OCI-LY1 (cell line): ENCODE results near the gene METTL8.

ENCODE experiments used
- H2AFZ ChIP-seq: fragments of 200-600 bp; sonication (generic), shearing (Covaris generic); 2 replicates; pipeline ENCODE4 v1.6.0; 2014; ENCODE audit warnings: antibody characterized with exemption, mild to moderate bottlenecking, low read length
- H3F3A ChIP-seq: fragments of 200-600 bp; sonication (generic), shearing (Covaris generic); 2 replicates; pipeline ENCODE4 v1.6.0; 2014; ENCODE audit warnings: mild to moderate bottlenecking, antibody characterized with exemption, low read length, moderate library complexity; ENCODE audit not compliant: insufficient read depth
- H3K27ac ChIP-seq: fragments of 200-600 bp; sonication (generic); 2 replicates; pipeline ENCODE4 v1.5.1; 2014; ENCODE audit warnings: low read length, mixed run types, mild to moderate bottlenecking, low read depth; ENCODE audit not compliant: poor library complexity, severe bottlenecking
- H3K27me3 ChIP-seq: fragments of 200-600 bp; sonication (generic); 2 replicates; pipeline ENCODE4 v1.6.0; 2014; ENCODE audit warnings: antibody characterized with exemption, mild to moderate bottlenecking, low read length, moderate library complexity; ENCODE audit not compliant: insufficient read depth
- H3K36me3 ChIP-seq: fragments of 200-600 bp; sonication (generic); 2 replicates; pipeline ENCODE4 v1.6.1; 2014; ENCODE audit warnings: mild to moderate bottlenecking, antibody characterized with exemption, low read length, moderate library complexity, mixed read lengths; ENCODE audit not compliant: insufficient read depth
- H3K4me1 ChIP-seq: fragments of 200-600 bp; sonication (generic); 2 replicates; pipeline ENCODE4 v1.5.1; 2014; ENCODE audit warnings: mild to moderate bottlenecking, low read length, moderate library complexity; ENCODE audit not compliant: insufficient read depth, severe bottlenecking
- H3K4me2 ChIP-seq: fragments of 200-600 bp; sonication (generic), shearing (Covaris generic); 2 replicates; pipeline ENCODE4 v1.6.1; 2014; ENCODE audit warnings: low read length
- H3K4me3 ChIP-seq: fragments of 200-600 bp; sonication (generic); 2 replicates; pipeline ENCODE4 v1.5.1; 2014; ENCODE audit warnings: low read length, low read depth, mild to moderate bottlenecking, mixed read lengths; ENCODE audit not compliant: poor library complexity, severe bottlenecking
- H3K79me2 ChIP-seq: fragments of 200-600 bp; shearing (Covaris generic); 2 replicates; pipeline ENCODE4 v1.6.1; 2016; ENCODE audit warnings: mixed run types, low read length, mixed read lengths; ENCODE audit not compliant: insufficient read depth
- H3K9ac ChIP-seq: fragments of 200-600 bp; sonication (generic), shearing (Covaris generic); 2 replicates; pipeline ENCODE4 v1.6.1; 2014; ENCODE audit warnings: mild to moderate bottlenecking, low read length, mixed read lengths
- H3K9me2 ChIP-seq: fragments of 200-600 bp; sonication (generic), shearing (Covaris generic); 2 replicates; pipeline ENCODE4 v1.6.1; 2014; ENCODE audit warnings: low read depth, mild to moderate bottlenecking, low read length, mixed read lengths
- H3K9me3 ChIP-seq: fragments of 200-600 bp; shearing (Covaris generic); 2 replicates; pipeline ENCODE4 v1.6.1; 2014; ENCODE audit warnings: low read length, mixed read lengths
- H4K20me1 ChIP-seq: fragments of 200-600 bp; sonication (generic), shearing (Covaris generic); 2 replicates; pipeline ENCODE4 v1.6.0; 2016; ENCODE audit warnings: mild to moderate bottlenecking, low read length; ENCODE audit not compliant: insufficient read depth
- EZH2 ChIP-seq: fragments of 200-600 bp; sonication (generic), shearing (Covaris generic); IDR thresholded peaks from 2 replicates; pipeline ENCODE4 v1.8.0; 2017; ENCODE audit warnings: borderline replicate concordance, mixed run types, mild to moderate bottlenecking, antibody characterized with exemption, low read length, moderate library complexity, mixed read lengths
- TF ChIP-seq, protein P1 (sequence below): fragments of 200-600 bp; sonication (generic), shearing (Covaris generic); IDR thresholded peaks from 2 replicates; pipeline ENCODE4 v1.5.1; 2017; ENCODE audit warnings: mild to moderate bottlenecking, antibody characterized with exemption, low read length, moderate library complexity, mixed read lengths

The METTL8 gene

DNA sequence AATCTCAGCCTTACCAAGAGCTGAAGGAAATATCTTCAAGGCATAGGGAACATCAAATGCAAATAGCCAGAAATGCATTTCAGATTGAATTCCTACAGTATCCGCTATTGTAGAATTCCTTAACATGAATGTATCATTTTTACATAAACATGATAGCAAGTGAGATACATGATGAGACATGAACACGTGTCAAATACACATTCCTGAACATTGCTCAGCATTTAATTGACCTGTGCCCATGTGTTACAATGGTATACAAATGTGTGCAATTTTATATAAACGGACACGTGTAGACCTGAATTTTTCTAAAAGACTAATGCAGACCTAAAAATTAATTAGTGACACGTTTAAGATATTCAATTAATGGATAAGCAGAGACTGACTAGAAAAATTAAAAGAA lies 140.1 kb downstream of the METTL8 start:
- Histone ChIP-seq H3K4me2 (no peak overlapping the region), H3K4me1 (no peaks in the 10 kb centered on the region), H3K9me2 (no peaks in the 10 kb centered on the region), H3K27me3 (no peaks in the 10 kb centered on the region), H4K20me1 (no peaks in the 10 kb centered on the region), H3K79me2 (no peaks in the 10 kb centered on the region), H3K4me3 (no peak overlapping the region), H3K9ac (no peak overlapping the region), H2AFZ (no peak overlapping the region), H3K36me3 (no peaks in the 10 kb centered on the region), H3K9me3 (no peaks in the 10 kb centered on the region), H3K27ac (no peak overlapping the region), H3F3A (no peaks in the 10 kb centered on the region)
- no peak for TF ChIP-seq EZH2
- TF ChIP-seq, protein P1, sequence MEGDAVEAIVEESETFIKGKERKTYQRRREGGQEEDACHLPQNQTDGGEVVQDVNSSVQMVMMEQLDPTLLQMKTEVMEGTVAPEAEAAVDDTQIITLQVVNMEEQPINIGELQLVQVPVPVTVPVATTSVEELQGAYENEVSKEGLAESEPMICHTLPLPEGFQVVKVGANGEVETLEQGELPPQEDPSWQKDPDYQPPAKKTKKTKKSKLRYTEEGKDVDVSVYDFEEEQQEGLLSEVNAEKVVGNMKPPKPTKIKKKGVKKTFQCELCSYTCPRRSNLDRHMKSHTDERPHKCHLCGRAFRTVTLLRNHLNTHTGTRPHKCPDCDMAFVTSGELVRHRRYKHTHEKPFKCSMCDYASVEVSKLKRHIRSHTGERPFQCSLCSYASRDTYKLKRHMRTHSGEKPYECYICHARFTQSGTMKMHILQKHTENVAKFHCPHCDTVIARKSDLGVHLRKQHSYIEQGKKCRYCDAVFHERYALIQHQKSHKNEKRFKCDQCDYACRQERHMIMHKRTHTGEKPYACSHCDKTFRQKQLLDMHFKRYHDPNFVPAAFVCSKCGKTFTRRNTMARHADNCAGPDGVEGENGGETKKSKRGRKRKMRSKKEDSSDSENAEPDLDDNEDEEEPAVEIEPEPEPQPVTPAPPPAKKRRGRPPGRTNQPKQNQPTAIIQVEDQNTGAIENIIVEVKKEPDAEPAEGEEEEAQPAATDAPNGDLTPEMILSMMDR = no peak

DNA sequence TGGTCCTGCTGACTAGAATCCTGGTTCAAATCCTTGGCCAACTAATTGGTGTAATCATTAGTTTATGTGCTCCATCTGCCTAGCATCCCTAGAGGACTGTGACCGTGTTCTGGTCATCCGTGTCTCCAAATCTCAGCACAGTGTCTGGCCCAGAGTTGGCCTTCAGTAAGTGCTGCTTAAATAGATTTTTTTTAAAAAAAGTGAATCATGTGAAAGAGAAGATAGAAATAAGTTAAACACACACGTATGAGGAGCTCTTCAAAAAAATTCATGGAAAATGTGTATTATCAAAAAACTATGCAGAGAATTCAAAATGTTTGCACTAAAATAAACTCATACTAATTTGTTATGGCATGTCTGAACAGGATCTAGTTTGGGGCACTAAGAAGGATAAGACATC lies 143.8 kb downstream of the METTL8 start:
- Histone ChIP-seq H3K27ac (no peak overlapping the region), H4K20me1 (no peaks in the 10 kb centered on the region), H3K36me3 (no peaks in the 10 kb centered on the region), H3K27me3 (no peaks in the 10 kb centered on the region), H3K4me3 (no peak overlapping the region), H3F3A (no peaks in the 10 kb centered on the region), H3K79me2 (no peaks in the 10 kb centered on the region), H3K4me1 (no peaks in the 10 kb centered on the region), H2AFZ (no peak overlapping the region), H3K9me2 (no peaks in the 10 kb centered on the region), H3K4me2 (no peak overlapping the region), H3K9ac (no peak overlapping the region), H3K9me3 (no peaks in the 10 kb centered on the region)
- TF ChIP-seq EZH2 = no peak
- TF ChIP-seq, protein P1 = no peak

GRCh38 chr2:171289316-171289715 lies 144.5 kb downstream of the METTL8 start:
- Histone ChIP-seq H3K79me2 (no peaks in the 10 kb centered on the region), H3K9ac (no peak overlapping the region), H4K20me1 (no peaks in the 10 kb centered on the region), H3K27me3 (no peaks in the 10 kb centered on the region), H3K4me3 (no peak overlapping the region), H2AFZ (no peak overlapping the region), H3K4me2 (no peak overlapping the region), H3K36me3 (no peaks in the 10 kb centered on the region), H3K27ac (no peak overlapping the region), H3K9me2 (no peaks in the 10 kb centered on the region), H3F3A (no peaks in the 10 kb centered on the region), H3K4me1 (no peaks in the 10 kb centered on the region), H3K9me3 (no peaks in the 10 kb centered on the region)
- TF ChIP-seq EZH2 = no peak
- TF ChIP-seq, protein P1 = no peak
